GM21737 (cell line): ENCODE data around the gene ATP8B1.

ENCODE experiments used
- ATAC-seq: cut with Tn5 transposase; IDR thresholded peaks from one replicate; pipeline ENCODE4 v1.9.1; 2021; ENCODE audit warnings: mild to moderate bottlenecking, moderate library complexity; ENCODE audit not compliant: unreplicated experiment

The ATP8B1 gene

DNA sequence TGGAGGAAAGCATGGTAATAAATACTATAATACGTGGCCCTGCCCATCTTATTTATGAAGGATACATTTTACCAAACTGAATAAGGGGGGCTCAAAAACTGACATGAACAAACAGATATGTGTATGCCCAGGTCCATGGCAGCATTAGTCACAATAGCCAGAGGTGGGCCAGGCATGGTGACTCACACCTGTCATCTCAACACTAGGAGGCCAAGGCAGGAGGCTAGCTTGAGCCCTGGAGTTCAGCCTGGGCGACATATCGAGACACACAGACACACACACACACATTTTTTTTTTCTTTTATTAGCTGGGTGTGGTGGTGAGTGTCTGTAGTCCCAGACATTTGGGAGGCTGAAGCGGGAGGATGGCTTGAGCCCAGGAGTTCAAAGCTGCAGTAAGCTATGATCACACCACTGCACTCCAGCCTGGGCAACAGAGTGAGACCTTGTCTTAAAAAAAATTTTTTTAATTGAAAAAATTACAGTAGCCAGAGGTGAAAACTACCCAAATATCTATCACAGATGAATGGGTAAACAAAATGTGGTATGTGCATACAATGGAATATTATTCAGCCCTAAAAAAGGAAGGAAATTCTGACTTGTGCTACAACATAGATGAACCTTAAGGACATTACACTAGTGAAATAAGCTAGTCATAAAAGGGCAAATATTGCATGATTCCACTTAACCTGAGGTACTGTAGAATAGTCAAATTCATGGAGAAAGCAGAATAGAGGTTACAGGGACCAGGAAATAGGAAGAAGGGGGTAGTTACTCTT lies 8.0 kb downstream of the ATP8B1 start:
- ATAC-seq: no peak

DNA sequence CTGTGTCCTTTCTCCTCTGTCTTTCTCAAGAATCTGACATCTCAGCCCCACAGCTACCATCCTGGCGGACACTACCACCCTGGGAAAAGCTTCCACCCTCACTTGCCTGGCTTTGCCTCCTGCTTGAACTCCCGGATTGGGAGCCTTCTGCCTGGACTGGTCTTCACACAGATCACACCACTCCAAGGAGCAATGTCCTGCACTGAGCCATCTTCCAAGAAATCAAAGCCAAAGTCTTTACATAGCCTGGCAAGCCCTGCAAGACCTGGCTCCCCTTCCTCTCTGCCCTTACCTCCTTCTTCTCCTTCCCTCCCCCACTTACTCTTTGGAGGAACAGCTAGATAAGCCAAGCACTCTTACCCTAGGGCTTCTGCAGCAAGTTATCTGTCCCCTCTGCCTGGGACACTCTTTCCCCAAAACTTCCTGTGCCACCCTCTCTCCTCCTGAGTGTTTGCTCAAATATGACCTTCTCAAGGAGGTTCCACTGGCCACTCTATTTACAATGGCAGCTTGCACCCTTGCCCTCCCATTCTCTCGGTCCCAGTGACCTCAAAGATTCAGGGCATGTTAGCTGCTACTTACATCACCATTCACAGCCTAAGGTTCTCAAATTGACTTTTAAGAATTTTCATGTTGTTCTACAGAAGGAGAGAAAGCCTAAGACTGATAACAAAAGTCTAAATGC lies 9.7 kb downstream of the ATP8B1 start:
- no peak for ATAC-seq

- no peak for ATAC-seq
Measured at GRCh38 chr18:57792631-57793301, 10.3 kb downstream of the ATP8B1 start.

DNA sequence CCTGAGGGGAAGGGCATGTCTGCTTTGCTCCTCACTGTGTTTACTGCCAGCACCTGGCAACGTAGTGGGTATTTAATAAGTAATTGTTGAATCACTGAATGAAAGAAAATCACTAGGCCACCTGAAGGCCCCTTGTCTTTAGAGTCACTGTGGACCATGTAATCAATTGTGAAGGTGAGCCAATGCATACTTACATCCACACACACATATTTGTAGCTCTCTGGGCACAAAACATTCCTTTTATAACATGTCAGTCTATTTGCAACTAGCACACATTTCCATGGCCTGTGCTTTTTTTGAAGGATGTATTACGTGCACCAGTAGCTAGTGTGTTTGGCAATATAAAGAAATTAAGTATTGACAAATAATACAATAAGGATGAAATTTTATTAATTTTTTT lies 11.2 kb downstream of the ATP8B1 start:
- no peak for ATAC-seq

DNA sequence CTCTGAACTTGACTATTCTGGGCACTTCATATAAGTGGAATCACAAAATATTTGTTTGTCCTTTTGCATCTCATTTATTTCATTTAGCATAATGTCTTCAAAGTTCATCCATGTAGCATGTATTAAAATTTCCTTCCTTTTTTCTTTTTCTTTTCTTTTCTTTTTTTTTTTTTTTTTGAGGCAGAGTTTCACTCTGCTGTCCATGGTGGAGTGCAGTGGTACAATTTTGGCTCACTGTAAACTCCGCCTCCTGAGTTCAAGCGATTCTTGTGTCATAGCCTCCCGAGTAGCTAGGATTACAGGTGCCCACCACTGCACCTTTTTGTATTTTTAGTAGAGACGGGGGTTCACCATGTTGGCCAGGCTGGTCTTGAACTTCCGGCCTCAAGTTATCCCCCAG lies 11.9 kb downstream of the ATP8B1 start:
- ATAC-seq: no peak

DNA sequence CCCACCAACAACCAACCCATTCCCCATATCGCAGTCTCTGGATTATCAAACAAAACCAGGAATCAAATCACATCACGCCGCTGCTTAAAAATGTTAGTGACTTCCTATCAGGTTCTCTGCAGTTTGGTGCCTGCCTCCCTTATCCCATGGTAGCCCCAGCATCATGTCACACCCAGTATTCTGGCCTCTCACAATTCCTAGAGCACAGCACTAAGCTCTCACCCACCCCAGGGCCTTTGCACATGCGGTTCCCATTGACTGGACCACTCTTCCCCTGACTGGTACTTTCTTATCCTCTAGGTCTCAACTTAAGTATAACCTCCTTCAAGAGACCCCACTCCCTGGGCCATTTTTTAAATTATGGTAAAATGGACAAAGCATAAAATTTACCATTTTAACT lies 12.8 kb downstream of the ATP8B1 start:
- no peak for ATAC-seq

GRCh38 chr18:57789759-57790158 lies 13.4 kb downstream of the ATP8B1 start:
- ATAC-seq: no peak

- ATAC-seq: no peak
Measured at GRCh38 chr18:57789090-57789489, 14.0 kb downstream of the ATP8B1 start.

DNA sequence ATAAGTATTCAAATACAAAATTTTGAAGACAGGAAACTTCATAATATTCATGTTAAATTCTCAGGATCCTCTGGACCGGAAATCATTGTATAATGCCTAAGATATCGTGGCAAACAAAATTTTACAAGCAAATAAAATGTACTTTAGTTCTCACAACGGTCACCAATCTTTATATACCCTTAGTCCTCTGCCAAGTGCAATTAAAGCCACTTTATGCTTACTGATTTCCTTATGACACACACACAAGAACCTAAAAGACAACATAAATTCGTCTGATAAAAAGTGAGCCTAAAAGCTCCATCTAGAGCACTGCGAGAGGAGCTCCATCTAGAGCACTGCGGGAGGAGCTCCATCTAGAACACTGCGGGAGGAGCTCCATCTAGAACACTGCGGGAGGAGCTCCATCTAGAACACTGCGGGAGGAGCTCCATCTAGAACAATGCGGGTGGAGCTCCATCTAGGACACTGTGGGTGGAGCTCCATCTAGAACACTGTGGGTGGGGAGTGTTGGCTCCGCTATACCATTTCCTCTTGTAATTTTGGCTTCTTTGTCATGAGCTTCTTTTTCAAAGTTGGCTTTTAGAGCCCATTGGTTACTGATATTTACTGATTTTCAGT lies 15.9 kb downstream of the ATP8B1 start:
- no peak for ATAC-seq

DNA sequence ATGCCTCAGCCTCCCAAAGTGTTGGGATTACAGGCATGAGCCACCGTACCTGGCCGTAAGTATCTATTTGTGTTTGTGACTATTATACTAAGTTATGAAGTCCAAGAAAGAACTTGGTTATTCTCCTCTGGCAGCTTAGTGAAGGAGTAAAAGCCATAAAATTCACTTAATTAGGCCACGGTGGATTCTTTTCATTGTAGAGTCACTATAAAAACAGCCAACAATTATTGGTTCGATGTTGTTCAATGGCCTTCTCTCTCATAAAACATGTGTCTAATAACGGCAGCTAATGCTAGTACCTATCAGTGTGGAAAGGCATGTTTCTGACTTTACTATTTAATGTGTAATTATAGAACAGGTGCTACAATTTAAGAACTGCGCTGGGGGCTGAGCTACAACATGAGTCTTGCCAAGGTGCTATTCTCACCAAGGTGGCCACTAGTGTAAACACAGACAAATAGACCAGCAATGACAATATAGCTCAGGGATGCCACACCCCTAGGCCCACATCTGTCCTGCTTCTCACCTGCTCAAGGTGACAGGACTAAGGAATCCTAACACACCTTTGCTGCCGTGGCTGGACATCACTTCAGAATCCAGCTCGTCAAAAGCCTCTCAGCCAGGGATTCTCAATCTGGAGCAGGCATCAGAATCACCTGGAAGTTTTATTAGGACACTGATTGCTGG lies 17.2 kb downstream of the ATP8B1 start:
- ATAC-seq: no peak

GRCh38 chr18:57784801-57785114 lies 18.4 kb downstream of the ATP8B1 start:
- ATAC-seq: no peak

DNA sequence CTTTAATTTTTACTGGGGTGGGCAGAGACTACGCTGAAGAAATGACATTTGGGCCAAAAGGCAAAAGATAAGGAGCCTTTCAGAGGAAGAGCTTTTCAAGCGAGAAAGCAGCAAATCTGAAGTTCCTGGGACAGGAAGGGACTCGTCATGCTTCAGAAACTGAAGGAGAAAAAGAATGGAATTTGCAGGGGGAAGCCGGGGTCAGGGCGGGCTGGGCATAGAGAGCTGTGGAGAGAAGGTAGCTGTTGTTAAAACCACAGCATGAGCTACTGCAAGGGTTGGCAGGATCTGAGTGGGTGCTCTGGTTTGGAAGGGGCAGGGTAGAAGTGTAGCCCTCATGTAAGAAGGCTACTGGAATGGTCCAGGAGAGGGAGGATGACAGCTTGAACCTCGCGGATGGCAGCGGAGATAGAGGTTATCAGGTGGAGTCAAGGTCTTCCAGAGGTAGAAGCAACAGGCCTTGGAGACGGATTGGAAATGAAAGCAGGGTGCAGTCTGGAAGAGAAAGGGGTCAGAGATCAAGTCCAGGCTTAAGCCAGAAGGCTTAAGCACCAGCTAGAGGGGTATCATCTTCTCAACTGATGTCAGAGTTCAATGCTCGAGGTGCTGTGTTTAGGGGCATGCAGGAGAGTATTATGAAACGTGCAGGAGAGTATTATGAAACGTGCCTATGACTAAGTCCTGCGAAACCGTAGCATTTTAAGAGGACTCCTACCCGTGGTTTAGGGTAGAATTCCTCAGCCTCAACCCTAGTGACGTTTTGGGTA lies 18.9 kb downstream of the ATP8B1 start:
- no peak for ATAC-seq

GRCh38 chr18:57782049-57782448 lies 21.1 kb downstream of the ATP8B1 start:
- no peak for ATAC-seq

GRCh38 chr18:57780706-57781347 lies 22.3 kb downstream of the ATP8B1 start:
- peak; percentile 71 for ATAC-seq

DNA sequence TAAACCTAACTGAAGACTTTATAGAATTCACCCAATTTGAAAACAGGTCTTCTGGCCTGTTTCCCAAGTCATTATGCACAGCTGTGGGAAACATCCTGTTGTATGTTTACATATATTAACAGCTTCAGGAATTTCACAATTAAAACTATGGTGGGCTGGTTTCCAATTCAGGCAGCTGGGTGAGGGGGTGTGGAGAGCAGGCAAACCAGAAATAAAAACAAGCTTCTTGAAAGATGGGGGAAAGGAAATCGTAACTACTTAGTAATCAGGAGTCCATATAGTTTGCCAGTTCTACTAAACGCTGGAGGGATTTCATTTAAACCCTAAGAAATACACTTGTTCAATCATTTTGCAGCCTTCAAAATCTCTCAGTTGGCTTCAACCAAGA lies 22.8 kb downstream of the ATP8B1 start:
- no peak for ATAC-seq

DNA sequence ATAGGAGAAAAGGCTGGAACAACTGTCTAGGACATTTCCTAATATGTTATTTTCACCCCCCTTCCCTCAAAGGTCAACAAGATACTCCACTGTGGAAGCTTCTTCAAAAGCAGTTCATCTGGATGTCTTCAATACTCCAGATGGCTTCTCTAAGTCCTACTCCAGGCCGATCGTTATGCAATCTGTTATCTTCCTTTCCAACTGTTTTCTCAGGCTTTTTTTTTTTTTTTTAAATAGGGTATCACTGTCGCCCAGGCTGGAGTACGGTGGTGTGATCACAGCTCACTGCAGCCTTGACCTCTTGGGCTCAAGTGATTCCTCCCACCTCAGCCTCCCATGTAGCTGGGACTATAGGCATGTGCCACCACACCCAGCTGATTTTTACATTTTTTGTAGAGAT lies 26.3 kb downstream of the ATP8B1 start:
- no peak for ATAC-seq

DNA sequence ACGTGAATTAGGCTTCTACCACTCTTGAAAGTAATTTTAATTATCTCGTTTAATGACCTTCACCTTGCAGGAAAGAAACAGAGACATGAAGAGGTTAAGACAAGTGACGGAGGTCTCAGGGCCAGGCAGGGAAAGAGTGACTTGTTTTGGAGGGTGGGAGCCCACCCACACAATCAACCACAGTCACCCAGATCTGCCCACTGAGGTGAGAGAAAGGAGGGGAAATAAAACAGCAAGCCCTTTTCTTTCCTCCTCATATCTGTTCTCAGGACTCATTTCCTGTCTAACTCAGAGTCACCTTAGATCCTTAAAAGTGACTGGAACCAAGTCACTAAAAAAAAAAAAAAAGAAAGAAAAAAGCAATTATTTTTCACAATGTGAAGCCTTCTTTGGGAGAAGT lies 26.8 kb downstream of the ATP8B1 start:
- no peak for ATAC-seq

DNA sequence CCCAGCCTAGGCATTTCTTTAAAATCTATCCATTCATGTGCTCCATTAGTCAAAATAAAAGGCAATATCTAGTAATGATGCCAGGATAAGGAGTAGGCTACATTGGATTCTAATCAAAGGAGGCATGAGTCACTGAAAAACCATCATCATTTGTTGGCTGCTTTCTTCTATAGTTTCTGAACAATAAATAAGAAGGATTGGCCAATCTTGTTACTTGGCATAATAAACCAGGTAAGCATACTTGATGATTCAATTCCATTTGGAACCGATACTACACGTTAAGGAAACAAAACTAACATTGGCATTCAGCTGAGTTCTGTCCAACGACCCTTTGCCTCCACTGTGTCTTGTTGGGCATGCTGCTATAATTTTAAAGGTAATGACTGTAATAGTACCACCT lies 27.2 kb downstream of the ATP8B1 start:
- no peak for ATAC-seq

GRCh38 chr18:57772387-57772799 lies 30.7 kb downstream of the ATP8B1 start:
- ATAC-seq: no peak

DNA sequence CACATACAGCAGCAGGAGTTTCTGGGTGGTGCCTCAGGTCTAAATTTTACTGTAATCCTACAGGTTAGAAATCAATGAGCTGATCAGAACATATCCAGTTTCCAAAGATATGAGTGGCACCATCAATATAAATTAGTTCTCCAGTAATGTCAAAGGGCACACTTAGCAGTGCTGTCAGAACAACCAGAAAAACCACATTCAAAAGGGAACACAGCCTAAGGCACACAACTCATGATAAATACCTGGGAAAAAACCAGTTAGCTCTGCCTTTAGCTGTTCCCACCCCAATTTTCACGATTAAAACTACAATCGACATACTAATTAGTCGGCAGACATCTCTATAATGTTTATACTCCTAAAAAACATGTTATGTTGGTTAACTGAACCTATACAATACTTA lies 31.5 kb downstream of the ATP8B1 start:
- ATAC-seq: no peak
